Right lobe of liver (tissue), 4 donors: ENCODE results near the gene TTC7B.

Source experiments
- CTCF ChIP-seq, 4 donors: fragments of 200-600 bp in 3 of 4; fragments of 450-650 bp in 1 of 4; IDR thresholded peaks; one replicate each; pipeline versions ENCODE4 v1.5.1 to v1.8.0; 2016 to 2022; ENCODE audit warnings: antibody characterized with exemption in 4 of 4, mild to moderate bottlenecking in 2 of 4
- POLR2A ChIP-seq: fragments of 450-650 bp; IDR thresholded peaks from one replicate; pipeline ENCODE4 v1.6.1; 2017; ENCODE audit warnings: antibody characterized with exemption, mild to moderate bottlenecking
- donor health status: DM: no; HTN: no; CAD: no.
- donor health status: DM: no; HTN: no; CAD: no.
- donor health status: DM: no; HTN: yes; CAD: no.

GRCh38 chr14:90739318-90740068 is 76.7 kb downstream of the TTC7B start:
- no peak for TF ChIP-seq CTCF (IDR thresholded peaks at IDR 0.05)
- no peak for TF ChIP-seq POLR2A
